Aorta (tissue), 5 donors: ENCODE results near the gene ZBTB9. TPM values are rescaled to one million over a fixed set of nuclear protein-coding genes. Genes with fewer than 3 reads are reported as not detected.

ENCODE experiments used
- ATAC-seq: fragments of 200-7000 bp; cut with Tn5 transposase; one replicate; pipeline ENCODE4 v1.9.1; 2022; ENCODE audit warnings: moderate library complexity; ENCODE audit not compliant: low FRiP score
- DNase-seq, 2 donors: peaks; one replicate each; pipeline ENCODE4 v3.0.0-alpha.2; 2020
- H3K27ac ChIP-seq, 2 donors: one replicate each; pipeline ENCODE4 v1.5.1; 2013; ENCODE audit warnings: low read length in 2 of 2, mild to moderate bottlenecking in 2 of 2, moderate library complexity in 2 of 2, control low read depth in 1 of 2, inconsistent platforms in 1 of 2, low read depth in 1 of 2
- H3K27me3 ChIP-seq, 2 donors: one replicate each; pipeline ENCODE4 v1.6.1; 2013; ENCODE audit warnings: control low read depth in 1 of 2, low read length in 1 of 2, mild to moderate bottlenecking in 1 of 2, moderate library complexity in 1 of 2; ENCODE audit not compliant: insufficient read depth in 2 of 2, control insufficient read depth in 1 of 2
- H3K36me3 ChIP-seq, 2 donors: one replicate each; pipeline ENCODE4 v1.6.1; 2013; ENCODE audit warnings: control low read depth in 1 of 2, low read length in 1 of 2, mild to moderate bottlenecking in 1 of 2; ENCODE audit not compliant: insufficient read depth in 2 of 2, control insufficient read depth in 1 of 2
- H3K4me1 ChIP-seq, 2 donors: one replicate each; pipeline ENCODE4 v1.6.1; 2013; ENCODE audit warnings: low read length in 2 of 2, control low read depth in 1 of 2, mild to moderate bottlenecking in 1 of 2, moderate library complexity in 1 of 2; ENCODE audit not compliant: insufficient read depth in 2 of 2, control insufficient read depth in 1 of 2
- H3K4me3 ChIP-seq, 2 donors: one replicate each; pipeline ENCODE4 v1.5.1; 2013; ENCODE audit warnings: low read length in 2 of 2, control low read depth in 1 of 2, mild to moderate bottlenecking in 1 of 2
- H3K9me3 ChIP-seq: one replicate; pipeline ENCODE4 v1.6.1; 2013; ENCODE audit warnings: mild to moderate bottlenecking, low read length; ENCODE audit not compliant: control insufficient read depth
- WGBS, 2 donors: extraction: QIAGEN DNeasy Blood & Tissue Kit; methylation state at CpG; one replicate each; pipeline ENCODE4 v1.1.7; 2013; 5-methylcytosine and 5-hydroxymethylcytosine counted together
- intact Hi-C, 2 donors: fragments of 100-400 bp; cut with DNase I; formaldehyde crosslinking; loops; one replicate each; pipeline versions ENCODE4 v1.14.2 to v1.15.0; 2022
- polyA plus RNA-seq, 2 donors: library from polyadenylated mRNA; stranded (reverse); fragments of 200-250 nt; gene quantifications; one replicate each; pipeline ENCODE4 v1.2.3, GENCODE V29; 2013
- total RNA-seq, 2 donors: library from RNA; stranded (reverse); fragmentation: NEBNext Ultra II Directional; extraction: Animal tissue kit (Norgen Biotek cat#: 25700); gene quantifications; one replicate each; pipeline ENCODE4 v1.2.1, GENCODE V29; 2021
- donor health status: healthy with polysubstance abuse.
- donor health status: Bipolar disorder and iron deficiency.
- donor health status: DM: no; HTN: no; CAD: no.
- donor health status: DM: no; HTN: no; CAD: no.
- donor health status: DM: yes; HTN: yes; CAD: no.

ZBTB9 gene
- total and polyA plus RNA-seq, 4 donors, result 1.4 to 4.2 (median 2.2) TPM

DNA sequence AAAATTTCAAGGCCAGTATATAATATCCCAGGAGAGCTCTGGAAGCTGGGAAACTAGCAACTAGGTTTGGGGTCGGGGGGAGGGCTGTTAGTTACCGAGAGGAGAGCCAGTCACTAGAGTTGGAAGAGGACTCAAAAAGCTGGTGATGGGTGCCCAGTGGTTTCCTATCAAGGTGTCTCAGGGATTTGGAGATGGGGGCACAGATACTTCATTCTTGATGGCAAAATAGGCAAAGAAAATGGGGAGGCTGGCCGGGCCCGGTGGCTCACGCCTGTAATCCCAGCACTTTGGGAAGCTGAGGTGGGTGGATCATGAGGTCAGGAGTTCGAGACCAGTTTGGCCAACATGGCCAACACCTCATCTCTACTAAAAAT lies 42.8 kb upstream of the ZBTB9 start:
- H3K4me1 ChIP-seq, result no peaks in the 10 kb centered on the region
- peak overlapping the region; percentile 79 to 99 for H3K4me3 ChIP-seq
- DNase-seq, result no peak
- H3K36me3 ChIP-seq, result peaks cover 0 to 3% of the 10 kb centered on the region in 2 donors
- no peaks in the 10 kb centered on the region for H3K9me3 ChIP-seq
- H3K27ac ChIP-seq, result peak overlapping the region; percentile 8 to 81
- 32 to 35% methylated on average over 6 of the region's 6 CpGs for WGBS, 2 donors
- intact Hi-C loops, result loop anchor here in 1 of 2 donors (5.0 to 10.0 kb wide), 5 partner anchors 41 to 1757 kb away; partner anchors contain the start of genes APOM, B3GALT4, BAG6 and HSD17B8
- no peak for ATAC-seq
- H3K27me3 ChIP-seq, result no peaks in the 10 kb centered on the region

- Histone ChIP-seq H3K27me3 (no peaks in the 10 kb centered on the region), H3K36me3 (peaks cover 0 to 3% of the 10 kb centered on the region in 2 donors), H3K27ac (peak overlapping the region in 1 of 2 donors; percentile 13), H3K4me3 (no peak overlapping the region), H3K4me1 (no peaks in the 10 kb centered on the region), H3K9me3 (no peaks in the 10 kb centered on the region)
- WGBS, 2 donors, result 79 to 83% methylated on average over 10 of the region's 10 CpGs
- no peak for ATAC-seq
- no peak for DNase-seq
- intact Hi-C loops, result loop anchor here in 1 of 2 donors (5.0 to 10.0 kb wide), 5 partner anchors 40 to 1758 kb away; partner anchors contain the start of genes APOM, B3GALT4, BAG6 and HSD17B8
Observed at GRCh38 chr6:33412140-33413009, 42.0 kb upstream of the ZBTB9 start.

DNA sequence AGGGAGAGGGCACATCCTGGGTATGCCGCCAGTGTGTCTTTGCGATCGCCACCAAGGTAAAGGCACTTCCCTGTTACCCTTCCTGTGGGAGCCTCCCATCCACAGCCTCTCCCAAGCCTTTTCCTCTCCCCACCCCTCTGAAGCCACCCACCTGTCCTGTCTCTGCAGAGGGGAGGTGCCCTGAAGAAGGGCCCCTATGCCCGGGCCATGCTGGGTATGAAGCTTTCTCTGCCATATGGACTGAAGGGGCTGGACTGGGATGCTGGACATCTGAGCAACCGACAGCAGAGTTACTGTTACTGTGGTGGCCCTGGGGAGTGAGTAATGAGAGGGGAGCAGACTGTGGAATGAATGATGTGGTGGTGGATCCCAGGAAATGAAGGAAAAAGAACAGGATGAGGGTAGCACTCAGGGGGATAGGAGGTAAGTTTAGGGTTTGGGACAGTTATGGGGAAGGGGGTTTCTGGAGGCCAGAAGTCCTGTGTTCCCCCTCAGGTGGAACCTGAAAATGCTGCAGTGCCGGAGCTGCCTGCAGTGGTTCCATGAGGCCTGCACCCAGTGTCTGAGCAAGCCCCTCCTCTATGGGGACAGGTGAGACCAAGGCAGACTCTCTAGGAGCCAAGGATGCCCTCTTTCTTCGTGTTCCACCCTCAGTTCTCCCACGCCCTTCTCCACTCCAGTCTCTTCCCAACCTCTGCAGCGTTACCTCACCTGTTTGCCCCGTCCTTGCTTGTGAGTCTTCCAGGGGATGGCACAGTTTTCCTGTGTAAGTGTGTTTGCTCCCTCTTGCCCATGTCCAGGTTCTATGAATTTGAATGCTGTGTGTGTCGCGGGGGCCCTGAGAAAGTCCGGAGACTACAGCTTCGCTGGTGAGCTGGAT lies 40.9 kb upstream of the ZBTB9 start:
- intact Hi-C loops, result loop anchor here in 1 of 2 donors (5.0 to 10.0 kb wide), 5 partner anchors 39 to 1759 kb away; partner anchors contain the start of genes APOM, B3GALT4, BAG6 and HSD17B8

GRCh38 chr6:33414592-33415271 lies 39.6 kb upstream of the ZBTB9 start:
- Histone ChIP-seq H3K4me1 (no peaks in the 10 kb centered on the region), H3K27me3 (no peaks in the 10 kb centered on the region), H3K9me3 (no peaks in the 10 kb centered on the region), H3K4me3 (no peak overlapping the region), H3K36me3 (peaks cover 0 to 3% of the 10 kb centered on the region in 2 donors), H3K27ac (no peak overlapping the region)
- DNase-seq, result no peak
- intact Hi-C loops, result loop anchor here in 1 of 2 donors (5.0 to 10.0 kb wide), 5 partner anchors 38 to 1760 kb away; partner anchors contain the start of genes APOM, B3GALT4, BAG6 and HSD17B8
- WGBS, 2 donors, result 65 to 72% methylated on average over 10 to 12 of the region's 12 CpGs
- ATAC-seq, result no peak

More for the DNA sequence above, 40.9 kb upstream of the ZBTB9 start:
- peak overlapping the region in 1 of 2 donors; percentile 6 for H3K27ac ChIP-seq
- no peaks in the 10 kb centered on the region for H3K4me1 ChIP-seq
- H3K4me3 ChIP-seq, result no peak overlapping the region
- peaks cover 0 to 3% of the 10 kb centered on the region in 2 donors for H3K36me3 ChIP-seq
- no peaks in the 10 kb centered on the region for H3K9me3 ChIP-seq
- ATAC-seq (no peak), DNase-seq (no peak)
- WGBS, 2 donors, result 83% methylated on average over 14 of the region's 14 CpGs
- no peaks in the 10 kb centered on the region for H3K27me3 ChIP-seq

DNA sequence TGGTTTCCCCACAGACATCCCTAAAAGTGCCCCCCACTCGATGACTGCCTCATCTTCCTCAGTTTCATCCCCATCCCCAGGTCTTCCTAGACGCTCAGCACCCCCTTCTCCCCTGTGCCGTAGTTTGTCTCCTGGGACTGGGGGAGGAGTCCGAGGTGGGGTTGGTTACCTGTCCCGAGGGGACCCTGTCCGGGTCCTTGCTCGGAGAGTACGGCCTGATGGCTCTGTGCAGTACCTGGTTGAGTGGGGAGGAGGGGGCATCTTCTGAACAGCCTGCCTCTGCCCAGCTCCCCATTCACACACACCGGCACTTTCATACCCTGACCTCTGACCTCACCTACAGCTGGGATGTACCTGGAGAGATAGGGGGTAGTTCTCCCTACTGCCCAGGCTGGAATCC lies 38.5 kb upstream of the ZBTB9 start:
- no peaks in the 10 kb centered on the region for H3K9me3 ChIP-seq
- ATAC-seq (no peak), DNase-seq (no peak)
- intact Hi-C loops, result loop anchor here in 1 of 2 donors (2.0 to 10.0 kb wide), 4 partner anchors 95 to 1761 kb away; partner anchors contain the start of genes APOM, BAG6, HSD17B8 and RING1
- H3K27ac ChIP-seq, result no peak overlapping the region
- H3K27me3 ChIP-seq, result no peaks in the 10 kb centered on the region
- H3K36me3 ChIP-seq, result peaks cover 0 to 3% of the 10 kb centered on the region in 2 donors
- 69% methylated on average over 9 of the region's 9 CpGs for WGBS, 2 donors
- no peak overlapping the region for H3K4me3 ChIP-seq
- no peaks in the 10 kb centered on the region for H3K4me1 ChIP-seq

- Histone ChIP-seq H3K4me1 (no peaks in the 10 kb centered on the region), H3K27me3 (no peaks in the 10 kb centered on the region), H3K9me3 (no peaks in the 10 kb centered on the region), H3K4me3 (peak overlapping the region in 1 of 2 donors; percentile 40), H3K36me3 (peaks cover 0 to 3% of the 10 kb centered on the region in 2 donors), H3K27ac (no peak overlapping the region)
- WGBS, 2 donors, result 42 to 46% methylated on average over 12 of the region's 12 CpGs
- DNase-seq (no peak), ATAC-seq (no peak)
- intact Hi-C loops, result loop anchor here in 1 of 2 donors (2.0 to 10.0 kb wide), 4 partner anchors 96 to 1762 kb away; partner anchors contain the start of genes APOM, BAG6, HSD17B8 and RING1
Observed at GRCh38 chr6:33416386-33417127, 37.8 kb upstream of the ZBTB9 start.

- Histone ChIP-seq H3K9me3 (no peaks in the 10 kb centered on the region), H3K27me3 (no peaks in the 10 kb centered on the region), H3K27ac (peak overlapping the region in 1 of 2 donors; percentile 81), H3K4me1 (no peaks in the 10 kb centered on the region), H3K36me3 (peaks cover 0 to 3% of the 10 kb centered on the region in 2 donors), H3K4me3 (peak overlapping the region; percentile 40 to 68)
- DNase-seq (no peak), ATAC-seq (no peak)
- 0 to 1% methylated on average over 25 of the region's 25 CpGs for WGBS, 2 donors
- intact Hi-C loops, result loop anchor here in 1 of 2 donors (2.0 to 10.0 kb wide), 4 partner anchors 97 to 1763 kb away; partner anchors contain the start of genes APOM, BAG6, HSD17B8 and RING1
Observed at GRCh38 chr6:33417128-33417902, 37.1 kb upstream of the ZBTB9 start.
